Tongue (tissue), 2 donors: ENCODE data around the gene PNCK. TPM values are rescaled to one million over a fixed set of nuclear protein-coding genes. Genes with fewer than 3 reads are reported as not detected.
"Not testable (repeated sequence)": the region's sequence is repeated elsewhere in the genome, so short reads cannot be mapped to it uniquely, and the experiment has no call there.

Source experiments
- DNase-seq: peaks from one replicate; pipeline ENCODE4 v3.0.0-alpha.2; 2015
- total RNA-seq: library from RNA; depleted of rRNA; stranded (reverse); fragments of >200 nt; gene quantifications from one replicate; pipeline ENCODE4 v1.2.3, GENCODE V29; 2014

PNCK gene
- 0.92 TPM for total RNA-seq

DNA sequence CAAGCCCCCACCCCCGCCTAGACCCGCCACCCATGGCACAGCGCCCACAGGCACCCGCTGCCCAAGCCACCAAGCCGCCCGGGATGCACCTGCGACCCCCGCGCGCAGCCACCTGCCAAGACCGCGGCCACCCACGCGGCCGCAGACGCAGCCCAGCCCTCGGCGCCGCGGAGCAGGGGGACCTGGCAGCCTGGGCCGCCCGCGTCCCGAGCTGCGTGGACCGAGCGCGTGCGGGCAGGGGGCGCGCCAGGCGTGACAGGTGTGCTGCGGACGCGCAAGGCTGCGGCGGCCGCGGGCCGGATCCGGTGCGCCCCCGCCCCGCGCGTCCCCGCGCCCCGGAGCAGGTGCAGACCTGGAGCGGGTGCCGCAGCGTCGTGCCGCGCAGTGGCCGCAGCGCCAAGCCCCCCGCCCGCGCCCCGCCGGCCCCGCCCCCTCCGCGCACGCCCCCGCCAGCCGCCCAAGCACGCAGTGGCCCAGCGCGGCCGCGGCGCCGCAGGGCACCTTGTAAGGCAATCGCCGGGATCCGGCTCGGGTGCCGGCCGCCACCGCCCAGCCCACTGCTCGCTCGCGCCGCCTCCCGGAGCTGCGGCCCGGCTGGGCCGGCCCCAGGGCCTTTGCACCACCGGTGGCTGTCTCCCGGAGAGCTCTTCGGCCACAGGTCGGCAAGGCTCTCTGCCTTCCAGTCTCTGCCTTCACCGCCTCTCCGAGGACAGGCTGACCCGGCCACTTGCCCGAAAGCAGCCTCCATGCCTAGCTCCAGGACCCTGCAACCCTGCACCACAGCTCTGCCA is at the start of gene PNCK:
TSS of gene PNCK (minus strand) at position 386 of the 791 bp plus-strand sequence. CDS start 737 bp downstream, outside the sequence.
- DNase-seq, result no peak

DNA sequence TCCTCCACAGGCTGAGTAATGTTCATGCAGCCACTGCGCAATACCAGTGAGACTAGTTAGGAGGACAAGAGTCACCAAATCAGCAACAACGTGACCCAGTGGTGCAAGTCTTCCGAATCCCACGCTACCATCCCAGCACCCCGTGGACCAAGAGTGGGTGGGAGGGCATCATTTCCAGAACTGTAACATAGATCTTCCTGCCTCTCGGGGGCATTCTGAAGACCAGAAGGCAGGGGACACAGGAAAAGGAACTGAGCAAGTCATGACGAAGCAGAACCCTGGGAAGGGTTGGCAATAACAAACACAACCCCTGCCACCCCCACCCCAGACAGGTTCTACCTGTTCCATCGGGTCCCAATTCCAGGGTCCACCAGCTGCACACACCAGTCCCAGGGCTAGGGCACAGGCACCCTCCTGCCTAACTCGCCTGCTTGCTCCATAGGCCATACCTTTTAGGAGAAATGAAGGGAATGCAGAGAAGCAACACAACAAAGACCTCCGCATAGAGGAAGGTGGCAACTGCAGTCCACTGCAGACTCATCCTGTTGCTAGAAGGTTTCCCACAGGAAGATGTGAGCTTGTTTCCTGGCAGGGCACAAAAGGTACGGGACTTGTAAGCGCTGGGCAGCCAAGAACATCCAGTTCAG is 49.2 kb upstream of the PNCK start:
- DNase-seq, result no peak

GRCh38 chrX:153719701-153720100 is 46.1 kb upstream of the PNCK start:
- DNase-seq, result no peak

- no peak for DNase-seq
These were observed 45.6 kb upstream of the PNCK start for GRCh38 chrX:153719238-153719637.

DNA sequence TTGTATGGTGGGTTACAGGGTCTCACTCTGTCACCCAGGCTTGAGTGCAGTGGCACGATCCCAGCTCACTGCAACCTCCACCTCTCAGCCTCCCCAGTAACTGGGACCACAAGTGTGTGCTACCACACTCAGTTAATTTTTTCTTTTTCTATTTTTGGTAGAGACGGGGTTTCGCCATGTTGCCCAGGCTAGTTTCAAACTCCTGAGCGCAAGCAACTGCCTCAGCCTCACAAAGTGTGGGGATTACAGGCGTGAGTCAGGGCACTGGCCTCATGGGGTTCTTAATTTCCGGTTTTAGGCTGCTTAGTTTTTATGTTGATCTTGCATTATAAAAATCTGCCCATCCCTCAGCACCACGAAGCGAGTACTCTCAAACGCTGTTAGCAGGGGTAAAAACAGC is 43.8 kb upstream of the PNCK start:
- no peak for DNase-seq

GRCh38 chrX:153714256-153714655 is 40.6 kb upstream of the PNCK start:
- DNase-seq, result no peak

DNA sequence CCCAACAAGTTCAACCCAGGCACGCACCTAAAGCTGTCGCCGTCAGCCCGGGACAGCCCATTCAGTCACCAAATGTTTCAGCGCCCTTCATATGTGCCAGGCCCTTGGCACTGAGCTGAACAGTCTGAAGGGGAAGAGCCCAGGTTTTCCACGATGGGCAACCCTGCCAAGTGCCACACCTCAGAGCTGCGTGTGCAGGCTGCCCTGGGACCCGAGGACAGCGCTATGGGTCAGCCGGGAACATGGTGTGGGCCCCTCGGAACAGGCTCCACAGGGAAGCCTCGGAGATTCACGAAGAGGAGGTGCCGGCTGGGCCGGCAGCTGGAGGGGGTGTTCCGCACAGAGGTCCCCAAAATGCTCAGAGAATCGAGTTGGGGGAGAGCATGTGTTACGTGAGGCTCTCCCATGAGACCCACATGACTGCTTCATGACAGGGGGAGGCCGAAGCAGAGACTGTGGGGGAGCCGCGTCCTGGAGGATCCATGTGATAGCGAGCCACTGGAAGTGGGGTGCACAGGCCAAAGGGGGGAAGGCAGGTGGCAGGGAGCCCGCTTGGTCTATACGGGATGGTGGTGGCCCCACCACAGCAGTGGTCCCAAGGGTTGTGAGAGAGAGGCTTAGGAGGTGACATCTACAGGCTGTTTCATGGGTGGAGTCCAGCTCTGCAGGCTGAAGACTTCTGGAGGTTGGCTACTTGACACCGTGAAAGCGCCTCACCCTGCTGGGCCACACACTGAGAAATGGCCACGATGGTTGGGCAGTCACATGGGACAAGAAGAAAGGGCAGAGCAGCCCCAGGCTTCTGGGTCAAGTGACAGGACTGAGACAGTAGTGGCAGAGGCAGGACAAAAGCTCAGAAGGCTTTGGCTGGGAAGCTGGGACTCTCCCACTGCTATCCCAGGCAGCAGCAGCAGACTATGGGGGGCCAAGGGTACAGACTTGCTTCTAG is 36.4 kb upstream of the PNCK start:
- DNase-seq, result no peak

GRCh38 chrX:153708415-153708814 is 34.8 kb upstream of the PNCK start:
- DNase-seq, result peak; percentile 78

DNA sequence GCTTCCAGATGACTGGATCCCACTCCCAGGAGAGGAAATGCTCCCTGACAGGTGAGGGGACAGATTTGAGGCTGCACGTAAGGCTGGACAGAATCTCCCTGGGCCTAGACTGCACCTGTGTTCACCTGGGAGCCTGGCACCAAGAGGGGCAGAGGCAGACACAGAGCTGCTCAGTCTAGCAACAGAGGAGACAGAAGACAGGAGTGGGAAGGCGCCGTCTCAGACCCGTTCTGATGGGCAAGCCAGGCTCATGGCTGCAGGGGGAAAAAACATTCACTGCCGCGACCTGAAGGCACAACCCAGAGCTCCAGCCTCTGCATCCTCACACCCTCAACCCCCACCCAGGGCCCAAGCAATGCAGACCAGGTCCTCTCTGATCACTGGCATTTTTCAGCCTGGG is 33.8 kb upstream of the PNCK start:
- DNase-seq, result no peak

- DNase-seq, result no peak
These were observed 33.2 kb upstream of the PNCK start for GRCh38 chrX:153706799-153707198.

DNA sequence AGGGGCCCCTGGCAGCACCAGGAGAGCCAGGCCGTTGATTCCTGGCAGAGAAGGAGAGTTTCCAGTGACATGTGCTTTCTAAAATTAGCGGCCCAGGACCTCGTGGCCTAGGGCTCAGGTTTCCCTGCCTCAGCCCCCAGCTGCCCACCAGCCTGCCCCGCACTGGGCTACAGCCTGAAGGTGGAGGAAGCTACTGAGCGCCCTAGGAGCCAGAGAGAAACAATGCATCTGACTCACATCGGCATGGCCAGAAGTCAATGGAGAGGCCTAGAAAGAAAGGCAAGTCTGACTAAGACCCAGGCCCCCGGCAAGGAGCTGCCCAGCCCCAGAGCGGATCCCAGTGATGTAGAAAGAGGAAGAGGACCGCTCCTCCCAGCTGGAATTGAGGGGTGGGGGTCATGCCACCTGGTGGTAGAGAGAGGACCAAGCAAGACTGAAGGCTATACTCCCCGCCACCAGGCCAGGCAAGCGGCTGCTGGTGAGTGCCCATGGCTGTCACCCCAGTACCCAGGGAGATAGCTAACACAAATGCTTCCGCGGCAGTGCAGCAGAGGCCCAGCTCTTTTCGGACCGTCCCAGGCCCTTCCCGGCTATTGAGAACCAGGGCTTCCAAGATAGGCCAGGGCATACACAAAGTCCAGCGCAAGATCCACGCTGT is 31.9 kb upstream of the PNCK start:
- not testable (repeated sequence) for DNase-seq

DNA sequence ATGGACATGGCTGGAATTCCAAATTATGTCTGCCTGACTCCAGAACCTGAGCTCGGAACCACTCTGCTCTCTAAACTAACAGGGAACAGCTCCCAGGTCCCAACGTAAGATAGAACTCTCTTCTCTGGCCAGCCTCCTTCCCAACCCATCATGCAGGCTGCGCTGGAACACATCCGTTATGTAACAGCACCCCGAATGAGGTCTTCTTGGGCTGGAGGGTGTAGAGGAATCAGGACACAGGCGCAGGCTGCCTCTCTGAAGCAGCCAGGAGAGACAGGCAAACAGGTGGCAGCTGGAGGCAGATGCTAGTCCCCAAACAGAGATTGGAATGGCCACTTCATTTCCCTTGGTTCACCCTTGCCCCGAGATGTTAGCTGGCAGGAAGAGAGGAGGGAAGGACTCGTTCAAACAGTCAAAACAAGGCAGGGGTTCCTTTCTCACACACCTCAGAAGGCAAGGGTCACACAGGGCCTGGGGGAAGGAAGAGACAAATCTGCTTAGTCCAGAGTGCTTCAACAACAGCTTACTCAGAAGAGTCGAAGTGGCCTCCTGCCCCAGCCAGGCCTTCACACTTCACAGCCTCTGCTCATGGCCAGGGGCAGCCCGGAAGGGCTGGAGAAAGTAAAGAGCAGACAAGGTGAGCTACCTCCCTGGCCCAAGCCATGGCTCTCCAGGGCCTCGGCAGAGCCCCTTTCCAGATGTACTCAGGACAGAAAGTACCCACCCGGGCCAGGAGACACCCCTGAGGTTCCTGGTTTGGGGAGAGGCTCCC is 31.2 kb upstream of the PNCK start:
- not testable (repeated sequence) for DNase-seq

DNA sequence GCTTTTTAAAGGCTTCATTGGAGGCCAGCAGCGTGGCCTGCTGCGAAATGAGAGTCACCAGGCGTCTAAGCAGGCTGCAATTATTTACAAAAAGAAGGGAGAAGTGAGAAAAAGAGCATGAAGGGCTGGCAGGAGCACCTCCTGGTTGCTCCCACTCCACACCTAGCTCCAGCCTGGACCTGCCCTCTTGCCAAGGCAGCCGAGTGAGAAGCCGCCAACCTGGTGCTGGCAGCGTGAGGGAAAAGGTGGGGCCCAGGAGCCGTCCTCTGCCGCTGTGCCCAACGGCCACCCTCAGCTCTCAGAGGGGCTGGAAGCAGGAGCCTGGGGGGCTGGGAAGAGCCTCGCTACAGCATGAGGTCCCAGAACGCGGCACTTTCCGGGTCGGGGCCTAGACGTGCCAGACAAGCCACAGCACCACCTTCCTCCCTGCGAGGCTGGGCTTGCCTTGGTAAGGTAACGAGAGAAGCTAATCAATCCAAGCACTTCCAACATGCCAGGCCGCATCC is 30.5 kb upstream of the PNCK start:
- no peak for DNase-seq

DNA sequence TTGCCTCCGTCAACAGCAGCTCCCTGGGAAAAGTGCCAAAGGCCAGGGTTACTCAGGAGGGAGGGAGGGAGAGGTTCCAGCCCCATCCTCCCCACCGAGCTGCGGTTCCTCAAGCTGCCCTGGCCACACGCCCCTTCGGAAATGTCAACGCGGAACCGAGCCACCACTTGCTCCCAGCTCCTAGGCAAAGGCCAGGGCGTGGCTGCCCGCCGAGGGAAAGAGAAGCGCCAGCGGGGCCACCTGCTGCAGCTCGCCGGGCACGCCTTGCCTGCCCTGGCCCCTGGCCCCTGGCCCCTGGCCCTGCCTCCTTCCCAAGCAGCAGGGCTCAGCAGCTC is 29.4 kb upstream of the PNCK start:
- peak; percentile 48 for DNase-seq

DNA sequence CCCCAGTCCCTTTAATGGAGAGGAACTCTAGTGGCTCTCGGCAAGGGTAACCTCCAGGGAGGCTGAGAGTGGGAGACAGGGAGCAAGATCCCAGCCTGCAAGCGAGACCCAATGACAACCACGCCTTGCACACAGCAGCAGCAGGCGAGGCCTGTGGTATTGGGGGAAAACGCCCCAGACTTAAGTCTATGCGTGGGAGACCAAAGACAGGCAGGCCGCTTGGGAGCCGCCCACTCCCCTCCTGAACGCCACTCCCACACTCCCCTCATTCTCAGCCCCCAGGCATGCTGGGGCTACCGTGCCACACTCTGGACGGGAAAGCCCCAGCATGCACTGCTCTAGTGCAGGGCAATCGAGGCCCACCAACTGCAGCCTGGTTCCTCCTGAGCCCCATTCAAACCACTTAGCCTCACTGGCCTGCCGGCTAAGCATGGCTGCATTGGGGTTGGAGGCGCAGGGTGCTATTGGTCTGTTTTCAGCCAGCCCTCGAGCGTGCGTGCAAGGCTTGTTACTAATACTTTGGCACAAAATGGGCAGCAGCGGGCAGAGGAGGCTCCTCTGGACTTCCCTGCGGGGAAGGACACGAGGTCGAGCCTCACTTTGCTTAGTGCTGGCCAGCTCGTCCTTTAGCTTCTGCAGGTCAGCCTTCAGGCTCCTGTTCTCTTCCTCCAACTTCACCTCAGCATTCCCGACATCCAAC is 28.9 kb upstream of the PNCK start:
- no peak for DNase-seq

DNA sequence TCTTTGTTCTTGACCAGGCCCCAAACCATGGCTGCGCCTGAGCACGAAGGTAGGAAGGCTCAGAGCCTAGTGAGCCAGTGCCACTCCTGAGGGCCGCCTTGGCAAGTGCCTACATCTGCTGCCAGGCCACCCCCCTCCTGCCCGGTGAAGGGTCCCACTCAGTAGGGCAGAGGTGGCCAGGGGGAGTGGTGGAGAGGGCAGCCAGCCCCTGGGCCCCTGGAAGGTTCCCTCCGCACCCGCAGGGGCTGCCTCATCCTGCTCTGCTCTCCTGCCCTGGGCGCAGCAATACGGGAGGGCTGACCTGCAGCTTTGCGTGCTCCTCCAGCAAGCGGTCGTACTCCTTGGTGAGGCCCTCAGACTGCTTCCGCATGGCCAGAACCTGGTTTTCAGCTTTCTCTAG is 28.1 kb upstream of the PNCK start:
- no peak for DNase-seq

DNA sequence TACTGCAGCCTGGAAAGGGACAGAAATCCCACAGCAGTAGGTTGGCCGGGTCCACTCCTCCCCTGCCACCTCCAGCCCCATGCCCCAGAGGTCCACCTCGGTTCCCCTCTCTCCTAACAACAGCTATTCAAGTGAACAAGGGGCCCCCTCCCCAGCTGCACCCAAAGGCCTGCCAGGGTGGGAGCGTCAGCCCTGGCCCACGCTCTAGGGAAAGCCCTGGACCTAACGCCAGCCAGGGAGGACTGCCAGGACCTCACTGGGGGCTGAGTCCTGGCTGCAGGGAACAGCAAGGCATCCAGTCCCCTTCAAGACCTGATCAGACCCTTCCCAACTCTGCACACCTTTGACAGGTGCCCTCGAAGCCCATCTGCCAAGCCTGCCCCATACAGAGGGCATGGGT is 27.4 kb upstream of the PNCK start:
- DNase-seq, result no peak

GRCh38 chrX:153700376-153700945 is 26.8 kb upstream of the PNCK start:
- DNase-seq, result no peak

- DNase-seq, result not testable (repeated sequence)
These were observed 26.3 kb upstream of the PNCK start for GRCh38 chrX:153699784-153700371.
